ENCODE data around the gene NEK1. TPM values are rescaled to one million over a fixed set of nuclear protein-coding genes. Genes with fewer than 3 reads are reported as not detected.

The NEK1 gene
- polyA plus RNA-seq, 1 donor (not counting 4 experiments of a cell fraction or from before 2014, with no cell fraction given), result 7.8 TPM

- no peak overlapping the region for H3K27ac ChIP-seq (ENCODE audit: control insufficient read depth, insufficient read depth, low read length)
- DNase-seq (ENCODE audit: low read depth, low spot score) (no peak), FAIRE-seq (no peak)
- H3K4me3 ChIP-seq (ENCODE audit: control insufficient read depth in 2 of 3, extremely low read depth in 1 of 3, insufficient read depth in 2 of 3, low read depth in 1 of 3, low read length in 3 of 3), result no peak overlapping the region
- H3K79me2 ChIP-seq (ENCODE audit: control insufficient read depth, insufficient read depth, low read length), result no peaks in the 10 kb centered on the region
- H3K9me3 ChIP-seq (ENCODE audit: control insufficient read depth, low read depth, low read length), result no peaks in the 10 kb centered on the region
- TF ChIP-seq, protein P1, sequence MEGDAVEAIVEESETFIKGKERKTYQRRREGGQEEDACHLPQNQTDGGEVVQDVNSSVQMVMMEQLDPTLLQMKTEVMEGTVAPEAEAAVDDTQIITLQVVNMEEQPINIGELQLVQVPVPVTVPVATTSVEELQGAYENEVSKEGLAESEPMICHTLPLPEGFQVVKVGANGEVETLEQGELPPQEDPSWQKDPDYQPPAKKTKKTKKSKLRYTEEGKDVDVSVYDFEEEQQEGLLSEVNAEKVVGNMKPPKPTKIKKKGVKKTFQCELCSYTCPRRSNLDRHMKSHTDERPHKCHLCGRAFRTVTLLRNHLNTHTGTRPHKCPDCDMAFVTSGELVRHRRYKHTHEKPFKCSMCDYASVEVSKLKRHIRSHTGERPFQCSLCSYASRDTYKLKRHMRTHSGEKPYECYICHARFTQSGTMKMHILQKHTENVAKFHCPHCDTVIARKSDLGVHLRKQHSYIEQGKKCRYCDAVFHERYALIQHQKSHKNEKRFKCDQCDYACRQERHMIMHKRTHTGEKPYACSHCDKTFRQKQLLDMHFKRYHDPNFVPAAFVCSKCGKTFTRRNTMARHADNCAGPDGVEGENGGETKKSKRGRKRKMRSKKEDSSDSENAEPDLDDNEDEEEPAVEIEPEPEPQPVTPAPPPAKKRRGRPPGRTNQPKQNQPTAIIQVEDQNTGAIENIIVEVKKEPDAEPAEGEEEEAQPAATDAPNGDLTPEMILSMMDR (optimal IDR thresholded peaks at IDR 0.05 in 1 of 3, IDR thresholded peaks at IDR 0.05 in 1 of 3, conservative IDR thresholded peaks at IDR 0.05 in 1 of 3; ENCODE audit: extremely low read depth in 1 of 3, insufficient read depth in 2 of 3, low read length in 3 of 3), result no peak
- no peak for TF ChIP-seq EZH2 (IDR thresholded peaks at IDR 0.05; ENCODE audit: low read length)
- H3K4me2 ChIP-seq (ENCODE audit: control insufficient read depth, extremely low read depth, insufficient read depth, low read depth, low read length), result no peak overlapping the region
- no peaks in the 10 kb centered on the region for H3K27me3 ChIP-seq (ENCODE audit: control insufficient read depth, extremely low read depth, insufficient read depth, low read length)
- peaks cover 12% of the 10 kb centered on the region for H3K4me1 ChIP-seq (ENCODE audit: control insufficient read depth, extremely low read depth, insufficient read depth, low read length)
- H4K20me1 ChIP-seq (ENCODE audit: control insufficient read depth, extremely low read depth, insufficient read depth, low read length), result no peaks in the 10 kb centered on the region
- H3K9ac ChIP-seq (ENCODE audit: control insufficient read depth, extremely low read depth, insufficient read depth, low read length), result no peak overlapping the region
- dilution Hi-C loops (cut with MboI; ENCODE audit: extremely low pct_ligation_motif_present, low sequenced_read_pairs), result no loop called here
- H2AFZ ChIP-seq (ENCODE audit: control insufficient read depth, low read length), result no peak overlapping the region
- H3K36me3 ChIP-seq (ENCODE audit: control insufficient read depth in 2 of 2, extremely low read depth in 1 of 2, insufficient read depth in 2 of 2, low read length in 2 of 2), result no peaks in the 10 kb centered on the region
- H3K9me1 ChIP-seq (ENCODE audit: control insufficient read depth, extremely low read depth, insufficient read depth, low read length), result no peaks in the 10 kb centered on the region
Measured at GRCh38 chr4:169416461-169416860, 195.9 kb downstream of the NEK1 start.

- dilution Hi-C loops (cut with MboI; ENCODE audit: extremely low pct_ligation_motif_present, low sequenced_read_pairs), result no loop called here
- no peak for TF ChIP-seq EZH2 (IDR thresholded peaks at IDR 0.05; ENCODE audit: low read length)
- TF ChIP-seq, protein P1 (optimal IDR thresholded peaks at IDR 0.05 in 1 of 3, IDR thresholded peaks at IDR 0.05 in 1 of 3, conservative IDR thresholded peaks at IDR 0.05 in 1 of 3; ENCODE audit: extremely low read depth in 1 of 3, insufficient read depth in 2 of 3, low read length in 3 of 3), result no peak
- H3K36me3 ChIP-seq (ENCODE audit: control insufficient read depth in 2 of 2, extremely low read depth in 1 of 2, insufficient read depth in 2 of 2, low read length in 2 of 2), result no peaks in the 10 kb centered on the region
- H3K9ac ChIP-seq (ENCODE audit: control insufficient read depth, extremely low read depth, insufficient read depth, low read length), result no peak overlapping the region
- H3K27me3 ChIP-seq (ENCODE audit: control insufficient read depth, extremely low read depth, insufficient read depth, low read length), result no peaks in the 10 kb centered on the region
- no peak for DNase-seq (ENCODE audit: low read depth, low spot score)
- no peaks in the 10 kb centered on the region for H3K9me3 ChIP-seq (ENCODE audit: control insufficient read depth, low read depth, low read length)
- H2AFZ ChIP-seq (ENCODE audit: control insufficient read depth, low read length), result no peak overlapping the region
- no peaks in the 10 kb centered on the region for H3K9me1 ChIP-seq (ENCODE audit: control insufficient read depth, extremely low read depth, insufficient read depth, low read length)
- no peak overlapping the region for H3K4me2 ChIP-seq (ENCODE audit: control insufficient read depth, extremely low read depth, insufficient read depth, low read depth, low read length)
- peaks cover 15% of the 10 kb centered on the region for H3K4me1 ChIP-seq (ENCODE audit: control insufficient read depth, extremely low read depth, insufficient read depth, low read length)
- no peak for FAIRE-seq
- H3K4me3 ChIP-seq (ENCODE audit: control insufficient read depth in 2 of 3, extremely low read depth in 1 of 3, insufficient read depth in 2 of 3, low read depth in 1 of 3, low read length in 3 of 3), result no peak overlapping the region
- no peak overlapping the region for H3K27ac ChIP-seq (ENCODE audit: control insufficient read depth, insufficient read depth, low read length)
- H4K20me1 ChIP-seq (ENCODE audit: control insufficient read depth, extremely low read depth, insufficient read depth, low read length), result no peaks in the 10 kb centered on the region
- H3K79me2 ChIP-seq (ENCODE audit: control insufficient read depth, insufficient read depth, low read length), result no peaks in the 10 kb centered on the region
Measured at GRCh38 chr4:169414913-169415312, 197.5 kb downstream of the NEK1 start.

Measured in keratinocyte (primary cell).